ENCODE results near the gene QTRT2. TPM values are rescaled to one million over a fixed set of nuclear protein-coding genes. Genes with fewer than 3 reads are reported as not detected.

The QTRT2 gene
- total and polyA plus RNA-seq, 9 of the 15 experiments (the other 6 are each of a cell fraction or from before 2014, with no cell fraction given), result 10.2 to 25.1 (median 17.3) TPM

DNA sequence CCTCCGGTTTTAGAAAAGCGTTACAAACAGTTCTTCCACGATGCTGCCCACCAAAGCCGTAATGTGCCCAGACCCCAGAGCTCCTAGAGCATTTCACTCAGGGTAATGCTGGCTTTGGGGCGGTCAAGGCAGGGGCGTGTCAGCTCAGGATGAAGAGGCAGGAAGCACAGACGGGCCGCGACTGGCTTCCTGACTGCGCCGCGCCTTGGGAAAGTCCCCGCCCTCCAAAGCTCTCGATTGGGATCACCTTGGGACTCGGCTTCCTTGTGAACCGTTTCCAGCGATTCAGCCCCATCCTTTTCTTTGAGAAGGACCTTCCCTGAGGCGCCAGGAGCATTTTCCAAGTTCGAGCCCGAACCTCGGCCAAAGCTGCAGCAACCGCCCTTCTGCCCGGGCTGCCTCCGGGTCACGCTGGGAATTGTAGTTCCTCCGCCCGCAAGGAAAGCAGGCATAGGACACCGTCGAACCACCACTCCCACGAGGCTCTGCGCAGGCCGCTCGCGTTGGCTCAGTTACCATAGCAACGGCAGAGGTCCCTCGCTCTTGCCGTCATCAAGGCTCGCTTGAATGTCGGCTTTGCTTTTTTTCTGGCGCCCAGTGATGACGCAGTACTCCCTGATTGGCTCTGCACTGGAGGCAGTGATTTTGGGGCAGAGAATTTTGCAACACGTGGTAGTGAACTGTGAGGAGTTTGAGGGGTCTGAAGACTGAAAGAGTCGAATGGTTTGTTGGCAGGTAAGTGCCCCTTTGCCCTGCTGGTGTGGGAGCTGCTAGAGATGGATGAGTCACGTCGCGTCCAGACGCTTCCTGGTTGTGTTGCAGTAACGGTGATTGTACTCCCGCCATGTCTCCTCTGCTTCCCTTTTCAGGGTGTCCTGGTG lies at the start of gene QTRT2, which contains the start of gene CCDC191 (continued):
- TF ChIP-seq ZNF79 (CRISPR knock-in tag; IDR thresholded peaks at IDR 0.05; ENCODE audit: low read depth) (no peak), BMI1 (IDR thresholded peaks at IDR 0.05; ENCODE audit: low read length) (peak; percentile 98), ZNF785 (CRISPR knock-in tag; IDR thresholded peaks at IDR 0.05) (no peak), SAFB2 (IDR thresholded peaks at IDR 0.05; ENCODE audit: borderline replicate concordance, low read depth, low read length, severe bottlenecking) (no peak), XRCC5 (IDR thresholded peaks at IDR 0.05; ENCODE audit: low read depth, low read length) (0 out of 2 replicates have a peak, but pooled peaks have one; percentile 29), KHSRP (IDR thresholded peaks at IDR 0.05) (peak; percentile 89), NFE2L1 (tag; IDR thresholded peaks at IDR 0.05; ENCODE audit: borderline replicate concordance, low read depth) (no peak), CHD1 (IDR thresholded peaks at IDR 0.05; ENCODE audit: low read length) (no peak), ZNF561 (CRISPR knock-in tag; conservative IDR thresholded peaks at IDR 0.05) (no peak), ZNF140 (CRISPR knock-in tag; IDR thresholded peaks at IDR 0.05) (no peak), CREM (IDR thresholded peaks at IDR 0.05; ENCODE audit: low read depth) (peak; percentile 100), PHTF2 (CRISPR knock-in tag; IDR thresholded peaks at IDR 0.05) (no peak), OTX1 (CRISPR knock-in tag; IDR thresholded peaks at IDR 0.05) (no peak), ZNF644 (tag; IDR thresholded peaks at IDR 0.05; ENCODE audit: low read depth) (peak; percentile 64; the same call in 1 of the 2 replicates)
- TF ChIP-seq, protein P1, sequence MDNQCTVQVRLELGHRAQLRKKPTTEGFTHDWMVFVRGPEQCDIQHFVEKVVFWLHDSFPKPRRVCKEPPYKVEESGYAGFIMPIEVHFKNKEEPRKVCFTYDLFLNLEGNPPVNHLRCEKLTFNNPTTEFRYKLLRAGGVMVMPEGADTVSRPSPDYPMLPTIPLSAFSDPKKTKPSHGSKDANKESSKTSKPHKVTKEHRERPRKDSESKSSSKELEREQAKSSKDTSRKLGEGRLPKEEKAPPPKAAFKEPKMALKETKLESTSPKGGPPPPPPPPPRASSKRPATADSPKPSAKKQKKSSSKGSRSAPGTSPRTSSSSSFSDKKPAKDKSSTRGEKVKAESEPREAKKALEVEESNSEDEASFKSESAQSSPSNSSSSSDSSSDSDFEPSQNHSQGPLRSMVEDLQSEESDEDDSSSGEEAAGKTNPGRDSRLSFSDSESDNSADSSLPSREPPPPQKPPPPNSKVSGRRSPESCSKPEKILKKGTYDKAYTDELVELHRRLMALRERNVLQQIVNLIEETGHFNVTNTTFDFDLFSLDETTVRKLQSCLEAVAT (IDR thresholded peaks at IDR 0.05), result no peak
- TF ChIP-seq, protein P2, sequence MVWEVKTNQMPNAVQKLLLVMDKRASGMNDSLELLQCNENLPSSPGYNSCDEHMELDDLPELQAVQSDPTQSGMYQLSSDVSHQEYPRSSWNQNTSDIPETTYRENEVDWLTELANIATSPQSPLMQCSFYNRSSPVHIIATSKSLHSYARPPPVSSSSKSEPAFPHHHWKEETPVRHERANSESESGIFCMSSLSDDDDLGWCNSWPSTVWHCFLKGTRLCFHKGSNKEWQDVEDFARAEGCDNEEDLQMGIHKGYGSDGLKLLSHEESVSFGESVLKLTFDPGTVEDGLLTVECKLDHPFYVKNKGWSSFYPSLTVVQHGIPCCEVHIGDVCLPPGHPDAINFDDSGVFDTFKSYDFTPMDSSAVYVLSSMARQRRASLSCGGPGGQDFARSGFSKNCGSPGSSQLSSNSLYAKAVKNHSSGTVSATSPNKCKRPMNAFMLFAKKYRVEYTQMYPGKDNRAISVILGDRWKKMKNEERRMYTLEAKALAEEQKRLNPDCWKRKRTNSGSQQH (CRISPR knock-in tag; IDR thresholded peaks at IDR 0.05), result no peak
- TF ChIP-seq, protein P3, sequence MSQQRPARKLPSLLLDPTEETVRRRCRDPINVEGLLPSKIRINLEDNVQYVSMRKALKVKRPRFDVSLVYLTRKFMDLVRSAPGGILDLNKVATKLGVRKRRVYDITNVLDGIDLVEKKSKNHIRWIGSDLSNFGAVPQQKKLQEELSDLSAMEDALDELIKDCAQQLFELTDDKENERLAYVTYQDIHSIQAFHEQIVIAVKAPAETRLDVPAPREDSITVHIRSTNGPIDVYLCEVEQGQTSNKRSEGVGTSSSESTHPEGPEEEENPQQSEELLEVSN (IDR thresholded peaks at IDR 0.05; ENCODE audit: borderline replicate concordance in 1 of 2, extremely low read depth in 1 of 2, insufficient read depth in 1 of 2, insufficient read length in 1 of 2, low read depth in 1 of 2, low read length in 1 of 2, poor library complexity in 1 of 2, severe bottlenecking in 1 of 2), result peak; percentile 69 to 80
- TF ChIP-seq, protein P4, sequence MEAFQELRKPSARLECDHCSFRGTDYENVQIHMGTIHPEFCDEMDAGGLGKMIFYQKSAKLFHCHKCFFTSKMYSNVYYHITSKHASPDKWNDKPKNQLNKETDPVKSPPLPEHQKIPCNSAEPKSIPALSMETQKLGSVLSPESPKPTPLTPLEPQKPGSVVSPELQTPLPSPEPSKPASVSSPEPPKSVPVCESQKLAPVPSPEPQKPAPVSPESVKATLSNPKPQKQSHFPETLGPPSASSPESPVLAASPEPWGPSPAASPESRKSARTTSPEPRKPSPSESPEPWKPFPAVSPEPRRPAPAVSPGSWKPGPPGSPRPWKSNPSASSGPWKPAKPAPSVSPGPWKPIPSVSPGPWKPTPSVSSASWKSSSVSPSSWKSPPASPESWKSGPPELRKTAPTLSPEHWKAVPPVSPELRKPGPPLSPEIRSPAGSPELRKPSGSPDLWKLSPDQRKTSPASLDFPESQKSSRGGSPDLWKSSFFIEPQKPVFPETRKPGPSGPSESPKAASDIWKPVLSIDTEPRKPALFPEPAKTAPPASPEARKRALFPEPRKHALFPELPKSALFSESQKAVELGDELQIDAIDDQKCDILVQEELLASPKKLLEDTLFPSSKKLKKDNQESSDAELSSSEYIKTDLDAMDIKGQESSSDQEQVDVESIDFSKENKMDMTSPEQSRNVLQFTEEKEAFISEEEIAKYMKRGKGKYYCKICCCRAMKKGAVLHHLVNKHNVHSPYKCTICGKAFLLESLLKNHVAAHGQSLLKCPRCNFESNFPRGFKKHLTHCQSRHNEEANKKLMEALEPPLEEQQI (IDR thresholded peaks at IDR 0.05), result no peak
- TF ChIP-seq, protein P5, sequence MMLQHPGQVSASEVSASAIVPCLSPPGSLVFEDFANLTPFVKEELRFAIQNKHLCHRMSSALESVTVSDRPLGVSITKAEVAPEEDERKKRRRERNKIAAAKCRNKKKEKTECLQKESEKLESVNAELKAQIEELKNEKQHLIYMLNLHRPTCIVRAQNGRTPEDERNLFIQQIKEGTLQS (IDR thresholded peaks at IDR 0.05), result peak; percentile 61; the same call in 1 of the 2 replicates
- TF ChIP-seq, protein P5 (CRISPR knock-in tag; conservative IDR thresholded peaks at IDR 0.05), result no peak

Data from K562 (cell line).